Fibroblast of mammary gland (primary cell): ENCODE results near the gene ITGB1BP1.
A peak's percentile ranks its signal among the peaks of the same experiment; 100 is the strongest.

Experiments used
- DNase-seq: peaks from one replicate; pipeline ENCODE4 v3.0.0-alpha.2; 2010; ENCODE audit warnings: low read depth
- H3K4me3 ChIP-seq: 2 replicates; pipeline ENCODE4 v1.5.1; 2011; ENCODE audit warnings: low read depth, mild to moderate bottlenecking, low read length, moderate library complexity; ENCODE audit not compliant: control insufficient read depth
- TF ChIP-seq, protein P1 (sequence below): conservative IDR thresholded peaks from 2 replicates; pipeline ENCODE4 v1.5.1; 2011; ENCODE audit warnings: low read depth, low read length, inconsistent platforms; ENCODE audit not compliant: control insufficient read depth, insufficient read depth

The ITGB1BP1 gene

GRCh38 chr2:9379391-9379755 is 44.0 kb downstream of the ITGB1BP1 start:
- no peak for DNase-seq
- H3K4me3 ChIP-seq: no peak overlapping the region
- TF ChIP-seq, protein P1, sequence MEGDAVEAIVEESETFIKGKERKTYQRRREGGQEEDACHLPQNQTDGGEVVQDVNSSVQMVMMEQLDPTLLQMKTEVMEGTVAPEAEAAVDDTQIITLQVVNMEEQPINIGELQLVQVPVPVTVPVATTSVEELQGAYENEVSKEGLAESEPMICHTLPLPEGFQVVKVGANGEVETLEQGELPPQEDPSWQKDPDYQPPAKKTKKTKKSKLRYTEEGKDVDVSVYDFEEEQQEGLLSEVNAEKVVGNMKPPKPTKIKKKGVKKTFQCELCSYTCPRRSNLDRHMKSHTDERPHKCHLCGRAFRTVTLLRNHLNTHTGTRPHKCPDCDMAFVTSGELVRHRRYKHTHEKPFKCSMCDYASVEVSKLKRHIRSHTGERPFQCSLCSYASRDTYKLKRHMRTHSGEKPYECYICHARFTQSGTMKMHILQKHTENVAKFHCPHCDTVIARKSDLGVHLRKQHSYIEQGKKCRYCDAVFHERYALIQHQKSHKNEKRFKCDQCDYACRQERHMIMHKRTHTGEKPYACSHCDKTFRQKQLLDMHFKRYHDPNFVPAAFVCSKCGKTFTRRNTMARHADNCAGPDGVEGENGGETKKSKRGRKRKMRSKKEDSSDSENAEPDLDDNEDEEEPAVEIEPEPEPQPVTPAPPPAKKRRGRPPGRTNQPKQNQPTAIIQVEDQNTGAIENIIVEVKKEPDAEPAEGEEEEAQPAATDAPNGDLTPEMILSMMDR: no peak

GRCh38 chr2:9378433-9379390 is 44.6 kb downstream of the ITGB1BP1 start:
- H3K4me3 ChIP-seq: no peak overlapping the region
- peak; percentile 89 for DNase-seq
- TF ChIP-seq, protein P1: no peak

DNA sequence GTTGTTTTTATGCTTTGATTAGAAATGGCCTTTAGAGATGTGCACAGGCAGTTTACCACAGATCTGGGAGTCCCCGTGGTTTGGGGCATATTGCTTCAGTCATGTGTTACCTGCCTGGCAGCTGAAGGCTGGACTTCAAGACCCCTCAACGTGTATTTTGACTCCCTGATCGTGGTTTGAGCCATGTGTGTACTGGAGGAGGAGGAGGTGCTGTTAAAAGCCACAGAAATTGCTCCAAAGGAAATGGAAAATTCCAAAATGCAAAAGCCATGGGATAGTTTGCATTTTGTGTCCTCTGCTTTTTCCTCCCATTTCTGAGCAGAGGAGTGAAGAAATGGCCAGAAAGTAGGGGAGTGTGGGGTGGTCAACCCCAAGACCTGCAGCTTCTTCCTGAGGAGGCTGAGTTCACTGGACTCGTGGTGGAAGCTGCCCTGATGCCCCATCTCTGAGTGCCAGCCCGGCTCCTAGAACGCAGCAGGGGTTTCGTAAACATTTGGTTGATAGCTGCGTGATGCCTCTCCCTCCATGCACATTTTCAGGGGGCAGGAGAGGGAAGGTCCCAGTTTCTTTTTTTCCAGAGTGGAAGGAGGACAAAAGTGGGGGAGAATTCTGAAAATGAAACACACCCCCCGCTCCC is 45.7 kb downstream of the ITGB1BP1 start:
- no peak for DNase-seq
- TF ChIP-seq, protein P1: no peak
- no peak overlapping the region for H3K4me3 ChIP-seq

DNA sequence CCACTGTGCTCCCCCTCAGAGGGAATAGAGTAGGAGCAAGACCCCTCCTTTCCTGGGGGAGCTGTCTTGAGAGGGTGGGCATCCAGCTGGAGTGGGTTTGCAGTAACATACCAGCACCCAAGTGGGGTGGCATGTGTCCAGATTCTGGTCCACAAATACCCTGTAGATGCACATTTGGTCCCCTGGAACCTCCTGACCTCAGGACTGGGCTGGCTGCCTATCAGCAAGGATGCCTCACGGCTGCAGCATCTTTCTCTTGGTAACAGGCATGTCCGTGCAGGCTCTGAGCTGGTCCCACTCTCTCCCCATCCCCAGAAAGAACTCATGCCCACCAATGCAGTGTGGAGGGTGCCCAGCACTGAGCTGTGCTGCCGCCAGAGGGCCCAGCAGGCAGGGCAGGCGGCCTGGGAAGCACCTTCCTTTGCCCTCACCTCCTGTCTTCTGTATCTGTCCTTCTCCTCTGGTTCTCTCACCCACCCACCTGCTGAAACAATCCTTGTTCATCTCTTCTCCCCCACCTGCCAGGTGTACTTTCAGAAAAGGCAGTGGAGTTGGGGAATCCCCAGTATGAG is 47.4 kb downstream of the ITGB1BP1 start:
- no peak for DNase-seq
- TF ChIP-seq, protein P1: no peak
- H3K4me3 ChIP-seq: no peak overlapping the region

DNA sequence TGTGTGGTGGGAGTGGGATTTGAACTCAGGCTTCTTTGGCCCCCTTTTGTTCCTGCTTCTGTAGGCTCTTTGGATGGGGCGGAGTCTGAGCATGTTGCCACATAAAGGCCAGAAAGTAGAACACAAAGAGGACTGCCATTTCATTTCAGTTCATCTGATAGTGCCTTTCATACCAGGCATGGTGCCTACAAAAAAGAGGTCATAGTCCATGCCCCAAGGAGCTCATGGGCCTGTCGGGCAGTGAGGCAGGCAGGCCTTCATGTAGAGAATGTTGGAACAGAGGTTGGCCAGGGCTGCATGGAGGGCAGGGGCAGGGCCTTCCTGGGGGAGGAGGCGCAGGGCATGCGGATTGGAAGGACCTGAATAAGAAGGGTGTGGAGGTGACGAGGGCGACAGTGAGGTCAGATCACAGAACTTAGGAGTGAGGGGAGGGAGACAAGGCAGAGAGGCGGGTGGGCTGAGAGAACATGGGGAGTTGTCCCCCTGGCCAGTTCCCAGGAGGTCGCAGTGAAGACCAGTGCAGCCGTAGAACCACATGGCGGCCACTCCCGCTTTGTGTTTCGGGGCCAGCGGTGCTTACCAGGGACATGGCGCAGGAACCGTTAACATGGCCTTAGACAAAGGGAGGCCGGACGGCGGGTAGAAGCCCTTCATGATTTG is 49.1 kb downstream of the ITGB1BP1 start:
- DNase-seq: no peak
- TF ChIP-seq, protein P1: no peak
- H3K4me3 ChIP-seq: no peak overlapping the region

GRCh38 chr2:9373476-9373875 is 49.9 kb downstream of the ITGB1BP1 start:
- DNase-seq: no peak
- no peak overlapping the region for H3K4me3 ChIP-seq
- TF ChIP-seq, protein P1: no peak
